ENCODE results near the gene GRHL3. TPM values are rescaled to one million over a fixed set of nuclear protein-coding genes. Genes with fewer than 3 reads are reported as not detected.

Gene GRHL3
- total RNA-seq, 1 donor from 2014 or later = not detected

DNA sequence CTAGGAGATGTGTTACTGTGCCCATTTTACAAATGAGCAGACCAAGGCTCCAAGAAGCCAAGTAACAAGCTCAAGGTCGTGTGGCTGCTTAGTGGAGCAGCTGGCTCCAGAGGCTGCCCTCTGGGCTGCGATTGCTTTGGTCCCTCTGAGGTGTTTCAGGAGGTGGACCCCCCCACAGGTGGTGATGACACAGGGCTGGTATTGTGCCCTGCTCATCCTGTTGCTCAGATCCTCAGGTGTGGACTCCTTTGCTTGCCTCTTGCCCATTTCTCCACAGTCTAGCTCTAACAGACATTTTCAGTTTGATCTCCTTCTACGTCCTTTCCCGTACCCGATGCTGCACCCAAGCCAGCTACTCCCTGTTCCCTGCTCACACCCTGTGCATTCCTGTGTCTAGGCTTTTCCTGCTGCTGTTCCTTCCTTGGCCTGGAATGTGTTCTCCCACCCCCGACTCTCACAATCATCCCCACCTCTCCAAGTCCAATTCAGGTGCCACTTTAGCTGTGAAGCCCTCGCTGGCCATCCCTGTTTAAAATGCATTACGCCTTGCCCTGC, 28.1 kb upstream of the GRHL3 start:
- ATAC-seq = no peak
- DNase-seq (ENCODE audit: missing footprints) = no peak
- intact Hi-C loops (cut with DNase I) = no loop called here

- DNase-seq (ENCODE audit: missing footprints) (no peak), ATAC-seq (no peak)
- intact Hi-C loops (cut with DNase I) = no loop called here
Observed at GRCh38 chr1:24292103-24292502, 27.1 kb upstream of the GRHL3 start.

DNA sequence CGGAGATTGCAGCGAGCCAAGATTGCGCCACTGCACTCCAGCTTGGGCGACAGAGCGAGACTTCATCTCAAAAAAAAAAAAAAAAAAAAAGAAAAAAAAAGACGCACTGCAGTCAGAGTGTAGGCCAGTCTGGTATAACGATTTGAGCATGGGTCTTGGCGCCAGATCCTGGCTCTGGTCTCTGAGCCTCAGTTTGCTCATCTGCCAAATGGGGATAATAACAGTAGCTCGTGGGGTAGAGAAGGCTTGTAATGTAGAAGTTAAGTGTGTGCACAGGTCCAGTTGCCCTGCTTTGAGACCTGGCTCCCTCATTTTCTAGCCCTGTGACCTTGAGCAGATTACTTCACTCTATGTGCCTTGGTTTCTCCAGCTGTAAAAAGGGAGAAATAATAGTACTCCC, 26.3 kb upstream of the GRHL3 start:
- ATAC-seq (no peak), DNase-seq (ENCODE audit: missing footprints) (no peak)
- intact Hi-C loops (cut with DNase I) = no loop called here

GRCh38 chr1:24293392-24294227, 25.5 kb upstream of the GRHL3 start:
- ATAC-seq (no peak), DNase-seq (ENCODE audit: missing footprints) (no peak)
- intact Hi-C loops (cut with DNase I) = no loop called here

GRCh38 chr1:24294228-24294672, 24.9 kb upstream of the GRHL3 start:
- no peak for DNase-seq (ENCODE audit: missing footprints)
- intact Hi-C loops (cut with DNase I) = no loop called here

DNA sequence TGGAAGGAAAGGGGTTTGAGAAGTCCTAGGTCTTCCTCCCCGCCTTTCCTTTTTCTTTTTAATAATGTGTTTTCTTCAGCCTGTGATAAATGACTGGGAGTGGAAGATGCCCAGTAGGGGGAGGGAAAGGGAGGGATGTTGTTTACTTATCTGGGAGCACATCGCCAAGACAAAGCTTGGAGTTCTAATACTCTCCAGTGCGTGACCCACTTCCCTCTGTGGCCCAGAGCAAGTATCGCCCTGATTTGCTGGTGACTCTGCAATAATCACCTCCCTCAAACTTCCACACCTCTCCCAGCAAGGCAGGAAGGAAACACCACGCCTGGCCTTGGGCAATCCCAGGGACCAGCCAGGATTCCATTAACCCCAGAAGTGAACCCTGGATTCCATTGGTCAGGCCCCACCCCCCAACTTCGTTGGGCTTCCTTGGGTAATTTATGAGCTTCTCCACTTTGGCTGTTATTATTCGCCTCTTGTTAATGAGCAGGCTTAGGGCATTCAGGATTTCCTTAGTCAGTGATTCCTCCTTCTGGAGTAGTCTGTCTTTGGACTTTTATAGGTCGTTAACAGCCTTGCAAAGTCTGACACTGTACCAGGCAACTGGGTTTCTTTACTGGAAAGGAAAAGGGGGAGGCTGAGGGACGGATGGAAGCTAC, 24.3 kb upstream of the GRHL3 start:
- intact Hi-C loops (cut with DNase I) = no loop called here
- ATAC-seq (no peak), DNase-seq (ENCODE audit: missing footprints) (no peak)

More at GRCh38 chr1:24294228-24294672, 24.9 kb upstream of the GRHL3 start:
- no peak for ATAC-seq

GRCh38 chr1:24295535-24295934, 23.6 kb upstream of the GRHL3 start:
- no peak for ATAC-seq
- no peak for DNase-seq (ENCODE audit: missing footprints)
- intact Hi-C loops (cut with DNase I) = no loop called here

- no peak for DNase-seq (ENCODE audit: missing footprints)
- ATAC-seq = no peak
- intact Hi-C loops (cut with DNase I) = no loop called here
Observed at GRCh38 chr1:24297187-24297851, 21.8 kb upstream of the GRHL3 start.

DNA sequence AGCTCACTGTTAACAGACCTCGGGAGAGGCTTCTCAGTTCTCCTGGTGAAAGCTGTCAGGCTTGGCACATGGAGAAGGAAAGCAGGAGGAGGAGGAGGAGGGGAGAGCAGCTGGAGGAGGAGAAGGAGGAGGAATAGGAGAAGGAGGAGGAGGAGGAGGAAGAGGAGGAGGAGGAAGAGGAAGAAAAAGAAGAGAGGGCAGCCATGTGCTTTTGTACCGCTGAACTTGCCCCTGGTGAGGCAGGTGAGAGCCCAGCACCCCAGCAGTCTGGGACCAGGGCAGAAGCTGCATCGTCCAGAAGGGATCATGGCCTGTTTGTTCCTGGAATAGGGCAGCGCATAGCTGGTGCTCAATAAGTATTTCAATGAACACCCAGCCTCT, 21.3 kb upstream of the GRHL3 start:
- DNase-seq (ENCODE audit: missing footprints) (no peak), ATAC-seq (no peak)
- intact Hi-C loops (cut with DNase I) = no loop called here

GRCh38 chr1:24298606-24299005, 20.6 kb upstream of the GRHL3 start:
- ATAC-seq (no peak), DNase-seq (ENCODE audit: missing footprints) (no peak)
- intact Hi-C loops (cut with DNase I) = no loop called here

- intact Hi-C loops (cut with DNase I) = no loop called here
- DNase-seq (ENCODE audit: missing footprints) (no peak), ATAC-seq (no peak)
Observed at GRCh38 chr1:24299901-24300300, 19.3 kb upstream of the GRHL3 start.

- no peak for ATAC-seq
- no peak for DNase-seq (ENCODE audit: missing footprints)
- intact Hi-C loops (cut with DNase I) = no loop called here
Observed at GRCh38 chr1:24300971-24301784, 18.0 kb upstream of the GRHL3 start.

DNA sequence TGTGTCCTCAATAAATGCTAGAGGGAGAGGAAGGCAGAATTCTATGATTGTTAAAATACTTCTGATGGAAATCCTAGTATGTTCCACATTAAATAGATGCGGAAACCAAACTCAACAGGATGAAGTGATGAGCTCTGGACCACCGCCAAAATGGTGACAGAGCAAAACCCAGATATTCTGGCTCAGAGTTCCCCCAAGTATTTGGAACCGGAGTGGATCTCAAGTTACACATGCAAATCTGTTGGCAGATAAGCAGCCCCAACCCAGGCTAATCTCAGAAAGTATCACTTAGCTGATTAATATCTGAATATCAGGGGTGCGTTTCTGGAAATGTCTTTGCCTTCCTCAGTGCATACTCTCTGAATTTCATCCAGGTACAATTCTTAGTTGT, 17.4 kb upstream of the GRHL3 start:
- intact Hi-C loops (cut with DNase I) = no loop called here
- ATAC-seq = no peak

DNA sequence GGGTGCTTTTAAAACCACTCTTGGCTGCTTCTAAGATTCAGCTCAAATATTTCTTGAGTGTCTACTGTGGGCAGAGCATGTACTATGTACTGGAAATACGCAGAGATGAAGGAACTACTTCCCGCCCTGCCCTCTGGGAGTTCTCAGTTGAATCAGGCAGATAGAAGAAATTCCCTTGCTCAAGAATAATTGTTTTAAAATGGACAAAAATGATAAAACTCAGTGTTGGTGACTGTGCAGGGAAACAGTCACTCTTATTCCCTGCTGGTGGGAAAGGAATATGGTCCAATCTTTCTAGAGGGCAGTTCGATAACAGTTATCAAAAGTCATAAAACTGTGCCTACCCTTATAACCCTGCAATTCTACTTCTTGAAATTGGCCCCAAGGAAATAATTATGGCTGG, 16.9 kb upstream of the GRHL3 start:
- intact Hi-C loops (cut with DNase I) = no loop called here
- ATAC-seq = no peak
- no peak for DNase-seq (ENCODE audit: missing footprints)

More for the DNA sequence above, 17.4 kb upstream of the GRHL3 start:
- no peak for DNase-seq (ENCODE audit: missing footprints)

DNA sequence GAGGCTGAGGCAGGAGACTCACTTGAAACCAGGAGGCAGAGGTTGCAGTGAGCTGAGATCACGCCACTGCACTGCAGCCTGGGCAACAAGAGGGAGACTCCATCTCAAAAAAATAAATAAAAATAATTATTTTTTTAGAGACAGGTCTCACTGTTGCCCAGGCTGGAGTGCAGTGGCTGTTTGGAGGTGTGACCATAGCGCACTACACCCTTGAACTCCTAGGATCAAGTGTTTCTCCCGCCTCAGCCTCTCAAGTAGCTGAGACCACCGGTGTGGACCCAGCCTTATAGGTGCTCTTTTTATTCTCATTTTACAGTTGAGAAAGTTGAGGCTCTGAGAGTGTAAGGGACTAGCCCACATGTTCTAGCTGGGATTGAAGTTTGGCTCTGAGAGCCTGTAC, 15.6 kb upstream of the GRHL3 start:
- intact Hi-C loops (cut with DNase I) = no loop called here
- no peak for ATAC-seq
- no peak for DNase-seq (ENCODE audit: missing footprints)

GRCh38 chr1:24304763-24305162, 14.4 kb upstream of the GRHL3 start:
- no peak for ATAC-seq
- intact Hi-C loops (cut with DNase I) = no loop called here
- DNase-seq (ENCODE audit: missing footprints) = no peak

GRCh38 chr1:24308365-24309015, 10.7 kb upstream of the GRHL3 start:
- no peak for ATAC-seq
- intact Hi-C loops (cut with DNase I) = no loop called here
- no peak for DNase-seq (ENCODE audit: missing footprints)

GRCh38 chr1:24309762-24310485, 9.2 kb upstream of the GRHL3 start:
- ATAC-seq (no peak), DNase-seq (ENCODE audit: missing footprints) (no peak)
- intact Hi-C loops (cut with DNase I) = loop anchor here (10.0 kb wide), 1 partner anchor 105 kb away; no protein-coding TSS in a partner anchor

Data from Right ventricle myocardium inferior (tissue), 1 donor.